Body of pancreas (tissue), 4 donors: ENCODE data around the gene COL1A2. TPM values are rescaled to one million over a fixed set of nuclear protein-coding genes. Genes with fewer than 3 reads are reported as not detected.

ENCODE experiments used
- ATAC-seq: fragments of 150-250 bp; one replicate; pipeline ENCODE4 v1.9.1; 2016
- DNase-seq, 4 donors: peaks; one replicate each; pipeline ENCODE4 v3.0.0-alpha.2; 2019
- H3K27ac ChIP-seq, 4 donors: fragments of 200-600 bp; sonication (generic); 1 replicate in 3 of 4; 2 replicates in 1 of 4; pipeline versions ENCODE4 v1.5.1 to v1.6.1; 2016 to 2019; ENCODE audit warnings: mild to moderate bottlenecking in 1 of 4, mixed read lengths in 1 of 4, moderate library complexity in 1 of 4
- H3K27me3 ChIP-seq, 2 donors: fragments of 200-600 bp; sonication (generic); one replicate each; pipeline ENCODE4 v1.6.0; 2016; ENCODE audit warnings: mild to moderate bottlenecking in 1 of 2
- H3K36me3 ChIP-seq, 2 donors: fragments of 200-600 bp; sonication (generic); replicated peaks in 1 of 2; 2 replicates each; pipeline ENCODE4 v1.5.1; 2016; ENCODE audit warnings: low read depth in 2 of 2; ENCODE audit not compliant: insufficient read depth in 1 of 2
- H3K4me1 ChIP-seq: fragments of 200-600 bp; sonication (generic); one replicate; pipeline ENCODE4 v1.6.0; 2016
- H3K4me3 ChIP-seq, 2 donors: fragments of 200-600 bp; sonication (generic); 1 replicate in 1 of 2; 2 replicates in 1 of 2; pipeline ENCODE4 v1.5.1; 2016 to 2019
- H3K9me3 ChIP-seq, 3 donors: fragments of 200-600 bp; sonication (generic); 1 replicate in 2 of 3; 2 replicates in 1 of 3; pipeline ENCODE4 v1.5.1; 2016
- CTCF ChIP-seq, 7 experiments: fragments of 450-650 bp in 4 of 7; fragments of 200-600 bp in 3 of 7; sonication (generic) in 3 of 7; IDR thresholded peaks; one replicate each; pipeline ENCODE4 v1.5.1; 2016 to 2019; ENCODE audit warnings: antibody characterized with exemption in 7 of 7
- POLR2A ChIP-seq, 3 donors: fragments of 450-650 bp; IDR thresholded peaks; one replicate each; pipeline ENCODE4 v1.6.1; 2016; ENCODE audit warnings: antibody characterized with exemption in 3 of 3, mild to moderate bottlenecking in 2 of 3
- WGBS, 2 donors: methylation state at CpG; one replicate each; pipeline ENCODE4 v1.1.5; 2017; 5-methylcytosine and 5-hydroxymethylcytosine counted together
- intact Hi-C: fragments of 100-400 bp; cut with DNase I; formaldehyde crosslinking; loops from one replicate; pipeline ENCODE4 v1.15.1; 2023
- total RNA-seq, 2 donors: library from RNA; depleted of rRNA; stranded (reverse); fragments of >200 nt; gene quantifications; one replicate each; pipeline ENCODE4 v1.1.0, GENCODE V29; 2016

Gene COL1A2
- total RNA-seq, 2 donors from 2014 or later = 54.0 to 107 TPM

GRCh38 chr7:94441138-94441537 lies 46.4 kb downstream of the COL1A2 start:
- TF ChIP-seq CTCF (IDR thresholded peaks at IDR 0.05) (no peak), POLR2A (IDR thresholded peaks at IDR 0.05) (no peak)
- 68 to 75% methylated on average over 3 of the region's 3 CpGs for WGBS, 2 donors
- H3K27ac ChIP-seq = no peak overlapping the region

GRCh38 chr7:94442639-94443038 lies 47.9 kb downstream of the COL1A2 start:
- no peak for TF ChIP-seq POLR2A (IDR thresholded peaks at IDR 0.05)
- no peak for TF ChIP-seq CTCF (IDR thresholded peaks at IDR 0.05)
- no peak for DNase-seq
- H3K36me3 ChIP-seq = no peaks in the 10 kb centered on the region
- H3K27me3 ChIP-seq = no peaks in the 10 kb centered on the region
- no peak overlapping the region for H3K4me3 ChIP-seq
- intact Hi-C loops = no loop called here
- no peaks in the 10 kb centered on the region for H3K4me1 ChIP-seq
- H3K9me3 ChIP-seq = no peaks in the 10 kb centered on the region
- 87% methylated on average over 3 of the region's 3 CpGs for WGBS, 2 donors
- no peak overlapping the region for H3K27ac ChIP-seq
- no peak for ATAC-seq

More at GRCh38 chr7:94441138-94441537, 46.4 kb downstream of the COL1A2 start:
- no peak overlapping the region for H3K4me3 ChIP-seq
- no peak for ATAC-seq
- no peak for DNase-seq
- no peaks in the 10 kb centered on the region for H3K9me3 ChIP-seq
- no peaks in the 10 kb centered on the region for H3K27me3 ChIP-seq
- intact Hi-C loops = no loop called here
- H3K36me3 ChIP-seq = no peaks in the 10 kb centered on the region
- no peaks in the 10 kb centered on the region for H3K4me1 ChIP-seq

DNA sequence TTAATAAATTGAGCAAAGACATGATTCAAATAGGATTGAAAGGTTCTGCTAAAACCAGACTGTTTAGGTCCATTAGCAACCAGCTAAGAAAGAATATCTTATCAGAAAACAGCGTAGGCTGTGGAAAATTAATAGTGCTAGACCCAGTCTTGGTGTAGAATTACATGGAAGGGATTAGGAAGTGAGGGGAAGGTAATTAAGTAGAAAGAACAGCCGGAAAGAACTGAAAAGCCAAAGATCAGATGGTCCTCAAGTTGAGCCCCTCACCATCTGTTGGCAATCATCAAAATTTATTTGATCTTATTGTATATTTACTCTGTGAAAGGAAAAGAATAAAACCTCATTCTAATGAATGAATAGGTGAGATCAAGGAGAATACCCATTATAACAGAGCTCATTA lies 50.1 kb downstream of the COL1A2 start:
- intact Hi-C loops = no loop called here
- Histone ChIP-seq H3K36me3 (no peaks in the 10 kb centered on the region), H3K4me1 (no peaks in the 10 kb centered on the region), H3K27ac (no peak overlapping the region), H3K4me3 (no peak overlapping the region), H3K27me3 (no peaks in the 10 kb centered on the region), H3K9me3 (no peaks in the 10 kb centered on the region)
- no peak for DNase-seq
- TF ChIP-seq CTCF (IDR thresholded peaks at IDR 0.05) (no peak), POLR2A (IDR thresholded peaks at IDR 0.05) (no peak)
- ATAC-seq = no peak
- 16 to 32% methylated on average over 2 of the region's 2 CpGs for WGBS, 2 donors

- intact Hi-C loops = no loop called here
- TF ChIP-seq POLR2A (IDR thresholded peaks at IDR 0.05) (no peak), CTCF (IDR thresholded peaks at IDR 0.05) (no peak)
- 38 to 41% methylated on average over 2 of the region's 2 CpGs for WGBS, 2 donors
- H3K9me3 ChIP-seq = no peaks in the 10 kb centered on the region
- no peaks in the 10 kb centered on the region for H3K27me3 ChIP-seq
- H3K4me3 ChIP-seq = no peak overlapping the region
- H3K4me1 ChIP-seq = no peaks in the 10 kb centered on the region
- no peaks in the 10 kb centered on the region for H3K36me3 ChIP-seq
- no peak overlapping the region for H3K27ac ChIP-seq
- ATAC-seq (no peak), DNase-seq (no peak)
These were observed 51.0 kb downstream of the COL1A2 start for GRCh38 chr7:94445696-94446194.

DNA sequence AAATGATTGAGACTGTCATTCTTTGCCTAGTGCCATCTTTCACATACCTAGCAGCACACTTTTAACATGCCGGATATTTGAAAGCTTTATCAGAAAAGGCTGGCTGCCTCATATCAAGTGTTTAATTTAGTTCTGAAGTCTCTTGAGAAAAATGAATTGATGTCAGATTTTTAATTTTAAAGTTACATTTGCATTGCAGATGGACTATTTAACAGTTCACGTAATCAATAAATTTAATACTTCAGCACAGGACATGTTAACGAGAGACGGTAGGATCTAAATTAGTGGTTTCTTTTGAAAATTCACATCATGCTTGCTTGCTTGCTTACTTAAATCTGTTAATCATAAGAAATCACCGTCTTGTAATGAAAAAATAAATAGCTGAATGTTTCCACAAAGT lies 51.6 kb downstream of the COL1A2 start:
- Histone ChIP-seq H3K27me3 (no peaks in the 10 kb centered on the region), H3K4me1 (no peaks in the 10 kb centered on the region), H3K27ac (no peak overlapping the region), H3K9me3 (no peaks in the 10 kb centered on the region), H3K4me3 (no peak overlapping the region), H3K36me3 (no peaks in the 10 kb centered on the region)
- WGBS, 2 donors = 81 to 86% methylated on average over 5 of the region's 5 CpGs
- ATAC-seq (no peak), DNase-seq (no peak)
- intact Hi-C loops = no loop called here
- TF ChIP-seq CTCF (IDR thresholded peaks at IDR 0.05) = no peak
- no peak for TF ChIP-seq POLR2A (IDR thresholded peaks at IDR 0.05)
